ENCODE measurements around the gene LSM7.

DNA sequence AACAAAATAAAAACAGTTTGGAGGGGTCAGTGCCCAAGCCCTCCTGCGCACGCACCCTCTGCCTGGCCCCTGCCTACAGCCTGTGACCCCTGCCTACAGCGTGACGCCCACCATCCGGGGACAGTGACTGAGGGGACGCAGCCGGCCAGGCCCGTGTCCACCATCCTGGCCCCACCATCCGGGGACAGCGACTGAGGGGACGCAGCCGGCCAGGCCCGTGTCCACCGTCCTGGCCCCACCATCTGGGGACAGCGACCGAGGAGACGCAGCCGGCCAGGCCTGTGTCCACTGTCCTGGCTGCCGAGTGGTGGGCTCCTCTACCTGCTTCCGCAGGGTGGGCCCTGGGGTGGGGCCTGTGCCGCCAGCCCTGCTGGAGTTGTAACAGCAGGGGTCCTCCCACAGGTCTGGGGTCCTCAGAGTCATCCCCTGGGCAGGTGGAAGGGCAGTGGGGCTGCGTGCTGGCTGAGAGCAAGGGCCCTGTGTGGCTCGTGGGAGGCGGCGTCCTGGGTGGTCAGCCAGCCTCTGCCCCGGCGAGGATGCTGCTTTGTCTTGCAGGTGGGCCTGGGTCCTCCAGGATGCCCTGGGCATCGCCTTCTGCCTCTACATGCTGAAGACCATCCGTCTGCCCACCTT lies 14.4 kb upstream of the LSM7 start:
- TF ChIP-seq EZH2phosphoT487 (IDR thresholded peaks at IDR 0.05; ENCODE audit: insufficient read depth, low read depth) (no peak), EZH2 (IDR thresholded peaks at IDR 0.05; ENCODE audit: insufficient read depth, poor library complexity, severe bottlenecking) (no peak)

Measured in GM23248 (cell line).